Measurements from ENCODE around the gene SPAG5. TPM values are rescaled to one million over a fixed set of nuclear protein-coding genes. Genes with fewer than 3 reads are reported as not detected.

Gene SPAG5
- total RNA-seq, 1 donor from 2014 or later = 1.3 TPM

- TF ChIP-seq CTCF (IDR thresholded peaks at IDR 0.05; ENCODE audit: insufficient read depth, low read length, severe bottlenecking) = no peak
- H3K36me3 ChIP-seq (ENCODE audit: control insufficient read depth, insufficient read depth, low read length) = peaks cover 1% of the 10 kb centered on the region
- DNase-seq (ENCODE audit: low read depth) (no peak), FAIRE-seq (no peak)
- H3K4me3 ChIP-seq (ENCODE audit: low read depth, low read length) = no peak overlapping the region
- H3K27me3 ChIP-seq (ENCODE audit: control insufficient read depth, insufficient read depth, low read length) = no peaks in the 10 kb centered on the region
Observed at GRCh38 chr17:28534740-28535375, 64.0 kb downstream of the SPAG5 start.

GRCh38 chr17:28533091-28533807, 65.6 kb downstream of the SPAG5 start:
- Histone ChIP-seq H3K36me3 (ENCODE audit: control insufficient read depth, insufficient read depth, low read length) (peaks cover 1% of the 10 kb centered on the region), H3K27me3 (ENCODE audit: control insufficient read depth, insufficient read depth, low read length) (no peaks in the 10 kb centered on the region), H3K4me3 (ENCODE audit: low read depth, low read length) (no peak overlapping the region)
- DNase-seq (ENCODE audit: low read depth) (peak; percentile 76), FAIRE-seq (peak; percentile 98)
- TF ChIP-seq CTCF (IDR thresholded peaks at IDR 0.05; ENCODE audit: insufficient read depth, low read length, severe bottlenecking) = no peak

GRCh38 chr17:28532050-28532960, 66.5 kb downstream of the SPAG5 start:
- Histone ChIP-seq H3K36me3 (ENCODE audit: control insufficient read depth, insufficient read depth, low read length) (peaks cover 1% of the 10 kb centered on the region), H3K27me3 (ENCODE audit: control insufficient read depth, insufficient read depth, low read length) (no peaks in the 10 kb centered on the region), H3K4me3 (ENCODE audit: low read depth, low read length) (no peak overlapping the region)
- no peak for TF ChIP-seq CTCF (IDR thresholded peaks at IDR 0.05; ENCODE audit: insufficient read depth, low read length, severe bottlenecking)
- DNase-seq (ENCODE audit: low read depth) (no peak), FAIRE-seq (no peak)

GRCh38 chr17:28530926-28531325, 67.9 kb downstream of the SPAG5 start:
- TF ChIP-seq CTCF (IDR thresholded peaks at IDR 0.05; ENCODE audit: insufficient read depth, low read length, severe bottlenecking) = no peak
- DNase-seq (ENCODE audit: low read depth) = no peak

GRCh38 chr17:28530250-28530649, 68.6 kb downstream of the SPAG5 start:
- Histone ChIP-seq H3K27me3 (ENCODE audit: control insufficient read depth, insufficient read depth, low read length) (no peaks in the 10 kb centered on the region), H3K36me3 (ENCODE audit: control insufficient read depth, insufficient read depth, low read length) (peaks cover 1% of the 10 kb centered on the region), H3K4me3 (ENCODE audit: low read depth, low read length) (no peak overlapping the region)
- FAIRE-seq = no peak
- no peak for DNase-seq (ENCODE audit: low read depth)
- TF ChIP-seq CTCF (IDR thresholded peaks at IDR 0.05; ENCODE audit: insufficient read depth, low read length, severe bottlenecking) = no peak

More at GRCh38 chr17:28530926-28531325, 67.9 kb downstream of the SPAG5 start:
- Histone ChIP-seq H3K4me3 (ENCODE audit: low read depth, low read length) (no peak overlapping the region), H3K36me3 (ENCODE audit: control insufficient read depth, insufficient read depth, low read length) (peaks cover 1% of the 10 kb centered on the region), H3K27me3 (ENCODE audit: control insufficient read depth, insufficient read depth, low read length) (no peaks in the 10 kb centered on the region)
- FAIRE-seq = no peak
